Erythroblast (primary cell): ENCODE data around the gene RALGPS2.

Experiments
- GATA1 ChIP-seq: IDR thresholded peaks from 2 replicates; pipeline ENCODE4 v1.6.1; 2011; ENCODE audit warnings: low read depth, mild to moderate bottlenecking, control low read depth, low read length, moderate library complexity
- POLR2A ChIP-seq: IDR thresholded peaks from 2 replicates; pipeline ENCODE4 v1.6.1; 2011; ENCODE audit warnings: mild to moderate bottlenecking, low read length

DNA sequence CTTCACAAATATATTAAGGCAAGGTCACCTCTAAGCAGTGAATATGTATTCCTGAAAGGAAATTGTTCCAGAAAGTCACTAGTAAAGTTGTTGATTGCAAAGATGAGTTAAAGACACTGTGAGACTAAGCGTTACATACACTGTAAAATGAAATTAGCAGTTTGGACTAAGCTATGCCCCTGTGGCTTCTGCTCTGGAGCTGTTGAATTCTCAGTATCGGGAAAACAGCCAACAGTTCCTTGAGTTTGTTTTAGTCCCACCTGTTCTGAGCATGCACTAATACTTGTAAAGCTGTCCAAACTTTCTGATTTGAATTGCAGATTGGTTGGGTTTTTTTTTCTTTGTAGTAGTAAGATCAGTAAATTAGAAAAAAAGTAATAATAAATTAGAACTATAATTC lies 124.9 kb downstream of the RALGPS2 start:
- TF ChIP-seq POLR2A: no peak
- no peak for TF ChIP-seq GATA1
